Mucosa of rectum (tissue), 2 donors: Measurements from ENCODE around the gene DHRSX.
"Not testable (repeated sequence)": the region's sequence is repeated elsewhere in the genome, so short reads cannot be mapped to it uniquely, and the experiment has no call there.

Experiments used
- H3K27ac ChIP-seq, 2 donors: one replicate each; pipeline ENCODE4 v1.7.0; 2013; ENCODE audit warnings: inconsistent platforms in 2 of 2, low read depth in 2 of 2, low read length in 2 of 2
- H3K27me3 ChIP-seq, 2 donors: one replicate each; pipeline ENCODE4 v1.7.0; 2013; ENCODE audit warnings: low read length in 2 of 2; ENCODE audit not compliant: control insufficient read depth in 2 of 2, insufficient read depth in 2 of 2
- H3K36me3 ChIP-seq, 2 donors: one replicate each; pipeline ENCODE4 v1.7.0; 2013; ENCODE audit warnings: low read length in 2 of 2; ENCODE audit not compliant: control insufficient read depth in 2 of 2, insufficient read depth in 2 of 2
- H3K4me1 ChIP-seq, 2 donors: one replicate each; pipeline ENCODE4 v1.7.0; 2013; ENCODE audit warnings: low read length in 2 of 2, mild to moderate bottlenecking in 1 of 2; ENCODE audit not compliant: control insufficient read depth in 2 of 2, insufficient read depth in 2 of 2
- H3K4me3 ChIP-seq, 2 donors: one replicate each; pipeline ENCODE4 v1.7.0; 2013; ENCODE audit warnings: low read length in 2 of 2
- H3K9ac ChIP-seq, 2 donors: one replicate each; pipeline ENCODE4 v1.7.0; 2013; ENCODE audit warnings: low read length in 2 of 2, low read depth in 1 of 2, mild to moderate bottlenecking in 1 of 2
- H3K9me3 ChIP-seq, 2 donors: one replicate each; pipeline ENCODE4 v1.7.0; 2013; ENCODE audit warnings: low read length in 2 of 2; ENCODE audit not compliant: control insufficient read depth in 2 of 2
- donor health status: healthy.
- donor health status: Normal muscosa, but diverticular disease.

The DHRSX gene

DNA sequence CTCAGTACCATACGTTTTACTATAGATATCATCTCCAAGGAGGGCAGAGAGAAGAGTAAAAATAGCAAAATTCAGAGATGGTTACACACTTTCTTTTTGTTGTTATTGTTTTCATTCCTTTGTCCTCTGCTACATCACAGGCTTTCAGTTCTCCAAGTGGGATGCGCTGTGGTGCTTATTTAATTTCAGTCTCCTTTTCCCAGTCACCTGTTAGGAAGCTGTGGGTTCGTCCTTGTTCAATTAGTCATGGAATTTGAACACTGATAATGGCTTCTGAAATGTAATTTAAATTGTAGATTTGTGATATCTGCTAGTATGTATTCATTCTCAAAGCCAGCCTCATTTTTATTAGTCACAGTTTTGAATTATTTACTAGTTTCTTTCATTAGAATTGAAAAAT lies 38.8 kb upstream of the DHRSX start:
- Histone ChIP-seq H3K9ac (no peak overlapping the region), H3K4me3 (no peak overlapping the region), H3K36me3 (no peaks in the 10 kb centered on the region), H3K27me3 (peaks cover 0 to 2% of the 10 kb centered on the region in 2 donors), H3K9me3 (no peaks in the 10 kb centered on the region), H3K4me1 (no peaks in the 10 kb centered on the region), H3K27ac (no peak overlapping the region)

DNA sequence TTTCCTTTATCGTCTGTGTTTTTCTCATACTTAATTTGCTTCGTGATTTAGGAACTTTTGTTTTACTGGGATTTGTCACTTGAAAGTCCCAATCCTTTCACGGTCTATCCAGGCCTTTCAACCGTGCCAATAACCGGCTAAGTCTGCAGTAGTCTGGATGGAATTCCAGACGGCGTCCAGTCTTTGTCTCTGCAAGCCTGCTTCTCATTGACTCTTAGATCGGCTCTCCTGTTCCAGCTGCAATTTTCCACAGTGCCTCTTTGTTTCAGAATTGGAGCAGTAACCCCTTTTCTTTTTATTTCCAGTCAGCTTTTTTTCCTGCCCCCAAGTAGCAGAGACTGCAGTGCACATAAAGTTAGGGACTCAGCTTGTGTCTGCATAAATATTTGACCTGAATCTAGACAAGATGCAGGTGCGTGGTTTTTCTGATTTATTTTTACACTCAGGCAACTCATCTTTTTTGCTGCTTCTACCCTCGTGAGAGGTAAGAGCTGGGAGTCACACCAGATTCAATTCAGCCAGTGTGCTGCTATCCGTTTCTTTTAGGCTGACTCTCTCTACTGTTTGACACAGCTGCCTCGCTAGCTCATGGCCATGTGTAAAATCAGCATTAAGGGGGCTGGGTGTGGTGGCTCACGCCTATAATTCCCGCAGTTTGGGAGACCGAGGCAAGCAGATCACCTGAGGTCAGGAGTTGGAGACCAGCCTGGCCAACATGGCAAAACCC lies 37.4 kb upstream of the DHRSX start:
- Histone ChIP-seq H3K9me3 (no peaks in the 10 kb centered on the region), H3K4me1 (no peaks in the 10 kb centered on the region), H3K4me3 (no peak overlapping the region), H3K36me3 (no peaks in the 10 kb centered on the region), H3K27ac (no peak overlapping the region), H3K27me3 (peaks cover 0 to 2% of the 10 kb centered on the region in 2 donors), H3K9ac (no peak overlapping the region)

DNA sequence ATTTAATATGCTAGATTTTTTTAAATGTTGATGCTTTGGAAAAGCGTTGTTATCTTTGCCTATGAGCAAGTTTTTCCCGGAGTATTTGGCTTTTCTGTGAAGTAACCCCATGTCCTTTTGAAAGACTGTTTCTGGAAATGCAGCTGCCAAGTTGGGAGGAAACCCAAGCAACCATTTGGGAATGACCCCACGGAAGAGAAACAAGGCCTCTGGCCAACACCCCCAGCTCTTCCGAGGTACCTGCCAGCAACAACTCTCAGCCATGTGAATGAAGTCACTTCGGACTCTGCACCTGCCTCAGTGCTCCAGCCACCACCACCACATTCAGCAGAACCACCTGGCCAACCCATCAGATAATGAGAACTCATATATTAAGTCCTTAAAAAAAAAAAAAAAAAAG lies 36.2 kb upstream of the DHRSX start:
- Histone ChIP-seq H3K4me3 (no peak overlapping the region), H3K4me1 (no peaks in the 10 kb centered on the region), H3K9me3 (no peaks in the 10 kb centered on the region), H3K27me3 (peaks cover 0 to 2% of the 10 kb centered on the region in 2 donors), H3K9ac (no peak overlapping the region), H3K27ac (no peak overlapping the region), H3K36me3 (no peaks in the 10 kb centered on the region)

DNA sequence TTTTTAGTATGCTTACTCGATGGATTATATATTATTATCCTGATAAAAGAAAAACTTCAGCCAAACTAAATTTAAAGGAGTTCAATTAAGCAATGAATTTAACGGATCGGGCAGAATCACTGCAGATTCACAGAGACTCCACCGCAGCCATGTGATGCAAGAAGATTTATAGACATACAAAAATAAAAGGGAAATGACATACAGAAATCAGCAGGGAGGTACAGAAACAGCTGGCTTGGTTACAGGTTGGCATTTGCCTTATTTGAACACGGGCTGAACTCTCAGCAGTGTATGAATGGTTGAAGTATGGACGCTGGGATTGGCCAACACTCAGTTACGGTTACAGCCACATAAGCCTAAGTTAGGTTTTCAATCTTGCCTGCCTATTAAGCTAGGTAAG lies 35.4 kb upstream of the DHRSX start:
- Histone ChIP-seq H3K4me3 (no peak overlapping the region), H3K36me3 (no peaks in the 10 kb centered on the region), H3K4me1 (no peaks in the 10 kb centered on the region), H3K27ac (no peak overlapping the region), H3K9me3 (no peaks in the 10 kb centered on the region), H3K27me3 (peaks cover 0 to 2% of the 10 kb centered on the region in 2 donors), H3K9ac (no peak overlapping the region)

DNA sequence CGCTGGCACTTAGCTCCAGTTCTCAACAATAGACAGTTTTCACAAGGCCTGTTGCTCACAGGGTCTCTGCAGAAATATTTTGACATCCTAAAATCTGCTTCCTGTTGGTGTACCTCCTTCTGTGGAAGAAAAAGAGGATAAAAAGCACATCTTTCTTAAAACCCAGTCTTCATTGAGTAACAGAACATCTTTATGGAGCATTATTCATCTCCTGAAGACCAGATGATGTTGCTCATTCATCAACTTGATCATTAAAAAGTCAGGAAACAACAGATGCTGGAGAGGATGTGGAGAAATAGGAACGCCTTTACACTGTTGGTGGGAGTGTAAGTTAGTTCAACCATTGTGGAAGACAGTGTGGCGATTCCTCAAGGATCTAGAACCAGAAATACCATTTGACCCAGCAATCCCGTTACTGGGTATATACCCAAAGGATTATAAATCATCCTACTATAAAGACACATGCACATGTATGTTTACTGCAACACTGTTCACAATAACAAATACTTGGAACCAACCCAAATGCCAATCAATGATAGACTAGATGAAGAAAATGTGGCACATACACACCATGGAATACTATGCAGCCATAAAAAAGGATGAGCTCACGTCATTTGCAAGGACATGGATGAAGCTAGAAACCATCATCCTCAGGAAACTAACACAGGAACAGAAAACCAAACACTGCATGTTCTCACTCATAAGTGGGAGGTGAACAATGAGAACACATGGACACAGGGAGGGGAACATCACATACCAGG lies 33.7 kb upstream of the DHRSX start:
- H3K9ac ChIP-seq, H3K27me3 ChIP-seq, H3K36me3 ChIP-seq, H3K4me1 ChIP-seq, H3K4me3 ChIP-seq, H3K9me3 ChIP-seq, H3K27ac ChIP-seq: not testable (repeated sequence)

DNA sequence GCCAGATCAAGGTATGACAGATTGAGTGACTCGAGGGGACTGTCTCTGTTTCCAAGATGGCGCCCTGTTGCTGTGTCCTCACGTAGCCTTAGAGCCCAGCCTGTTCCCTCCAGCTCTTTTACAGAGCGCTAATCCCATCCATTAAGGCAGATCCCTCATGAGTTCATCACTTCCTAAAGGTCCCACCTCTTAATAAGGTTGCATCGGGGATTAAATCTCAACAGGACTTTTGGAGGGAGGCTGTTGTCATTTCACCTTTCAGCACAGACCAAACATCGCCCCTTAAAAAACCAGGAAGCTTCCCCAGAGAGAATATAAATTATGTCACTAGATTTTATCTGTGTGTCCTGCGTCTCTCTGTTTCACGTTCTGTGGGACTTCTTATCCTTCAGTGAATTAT lies 32.6 kb upstream of the DHRSX start:
- no peak overlapping the region for H3K9ac ChIP-seq
- H3K4me1 ChIP-seq: no peaks in the 10 kb centered on the region
- peaks cover 0 to 1% of the 10 kb centered on the region in 2 donors for H3K27me3 ChIP-seq
- H3K27ac ChIP-seq: no peak overlapping the region
- no peak overlapping the region for H3K4me3 ChIP-seq
- H3K36me3 ChIP-seq: no peaks in the 10 kb centered on the region
- H3K9me3 ChIP-seq: no peaks in the 10 kb centered on the region

DNA sequence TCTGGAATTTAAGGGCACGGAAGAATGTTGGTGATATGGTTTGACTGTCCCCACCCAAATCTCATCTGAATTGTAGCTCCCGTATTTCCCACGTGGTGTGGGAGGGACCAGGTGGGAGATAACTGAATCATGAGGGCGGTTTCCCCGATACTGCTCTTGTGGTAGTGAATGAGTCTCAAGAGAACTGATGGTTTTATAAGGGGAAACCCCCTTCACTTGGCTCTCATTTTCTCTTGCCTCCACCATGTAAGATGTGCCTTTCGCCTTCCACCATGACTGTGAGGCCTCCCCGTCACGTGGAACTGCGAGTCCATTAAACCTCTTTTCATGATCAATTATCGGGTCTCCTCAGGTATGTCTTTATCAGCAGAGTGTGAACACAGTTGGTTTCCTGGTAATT lies 25.6 kb upstream of the DHRSX start:
- Histone ChIP-seq H3K27ac (no peak overlapping the region), H3K9me3 (no peaks in the 10 kb centered on the region), H3K27me3 (no peaks in the 10 kb centered on the region), H3K9ac (no peak overlapping the region), H3K4me3 (no peak overlapping the region), H3K4me1 (no peaks in the 10 kb centered on the region), H3K36me3 (no peaks in the 10 kb centered on the region)

DNA sequence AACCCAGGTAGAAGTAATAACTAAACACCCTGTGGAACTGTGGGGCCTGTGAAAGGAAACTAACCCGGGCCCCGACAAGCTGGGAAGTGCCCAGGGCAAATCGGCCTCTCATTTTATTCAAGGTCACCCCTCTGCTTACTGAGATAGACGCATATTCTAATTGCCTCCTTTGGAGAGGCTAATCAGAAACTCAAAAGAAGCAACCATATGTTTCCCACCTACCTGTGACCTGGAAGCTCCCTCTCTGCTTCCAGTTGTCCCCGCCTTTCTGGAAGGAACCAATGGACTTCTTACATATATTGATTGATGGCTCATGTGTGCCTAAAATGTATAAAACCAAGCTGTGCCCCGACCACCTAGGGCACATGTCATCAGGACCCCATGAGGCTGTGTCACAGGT lies 23.1 kb upstream of the DHRSX start:
- no peak overlapping the region for H3K27ac ChIP-seq
- no peaks in the 10 kb centered on the region for H3K4me1 ChIP-seq
- no peaks in the 10 kb centered on the region for H3K9me3 ChIP-seq
- H3K27me3 ChIP-seq: no peaks in the 10 kb centered on the region
- no peak overlapping the region for H3K9ac ChIP-seq
- no peaks in the 10 kb centered on the region for H3K36me3 ChIP-seq
- H3K4me3 ChIP-seq: no peak overlapping the region

DNA sequence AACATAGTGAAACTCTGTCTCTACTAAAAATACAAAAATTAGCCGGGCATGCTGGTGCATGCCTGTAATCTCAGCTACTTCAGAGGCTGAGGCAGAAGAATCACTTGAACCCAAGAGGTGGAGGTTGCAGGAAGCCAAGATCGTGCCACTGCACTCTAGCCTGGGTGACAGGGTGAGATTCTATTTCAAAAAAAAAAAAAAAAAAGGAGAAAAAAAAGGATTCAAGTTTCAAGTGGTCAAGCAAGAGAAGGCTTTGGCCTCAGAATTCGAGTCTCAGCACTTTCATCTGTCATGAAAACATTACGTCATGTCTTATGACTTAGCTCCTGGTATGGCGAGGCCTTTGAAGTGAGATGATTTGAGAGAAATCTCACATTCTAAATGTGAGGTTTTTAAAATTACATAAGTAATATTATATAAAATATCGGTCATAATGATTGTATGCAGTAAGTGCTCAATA lies 21.2 kb upstream of the DHRSX start:
- no peaks in the 10 kb centered on the region for H3K9me3 ChIP-seq
- H3K9ac ChIP-seq: no peak overlapping the region
- H3K4me3 ChIP-seq: no peak overlapping the region
- H3K27me3 ChIP-seq: no peaks in the 10 kb centered on the region
- H3K27ac ChIP-seq: no peak overlapping the region
- H3K36me3 ChIP-seq: no peaks in the 10 kb centered on the region
- H3K4me1 ChIP-seq: no peaks in the 10 kb centered on the region

DNA sequence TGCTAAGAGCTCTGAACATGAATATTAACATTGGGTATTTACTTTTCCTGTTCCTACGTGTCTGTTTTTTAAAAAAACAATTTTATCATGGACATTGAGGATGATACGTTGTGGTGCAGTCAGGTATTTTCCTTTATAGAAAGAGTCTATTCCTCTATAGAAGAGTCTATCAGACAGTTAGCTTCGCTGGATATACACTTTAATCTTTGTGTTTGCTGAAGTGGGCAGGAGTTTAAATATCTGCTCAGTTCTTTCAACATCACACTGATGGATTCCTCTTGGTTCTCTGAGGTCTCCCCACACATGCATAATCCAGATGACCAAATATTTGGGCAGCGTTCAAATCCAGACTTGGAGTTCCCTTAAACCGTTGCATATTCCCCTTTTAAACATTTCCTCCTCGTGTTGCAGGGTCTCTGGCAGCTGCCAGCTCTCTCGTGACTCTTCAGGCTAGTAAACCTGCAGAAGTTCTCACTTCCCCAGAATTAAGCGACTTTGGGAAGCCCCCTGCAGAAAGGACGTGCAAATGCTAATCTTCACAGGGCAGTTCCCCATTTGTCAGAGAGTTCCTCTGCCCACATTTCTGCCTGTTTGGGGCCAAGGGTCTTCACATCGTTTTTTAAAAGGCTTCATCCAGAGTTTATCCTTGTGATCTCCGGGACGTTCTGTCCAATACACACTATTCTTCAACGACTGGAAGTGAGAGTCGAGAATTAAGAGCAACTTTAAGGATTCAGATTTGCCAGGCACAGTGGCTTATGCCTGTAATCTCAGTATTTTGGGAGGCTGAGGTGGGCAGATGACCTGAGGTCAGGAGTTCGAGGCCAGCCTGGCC lies 20.5 kb upstream of the DHRSX start:
- Histone ChIP-seq H3K4me1 (no peaks in the 10 kb centered on the region), H3K9ac (no peak overlapping the region), H3K27ac (no peak overlapping the region), H3K27me3 (no peaks in the 10 kb centered on the region), H3K36me3 (no peaks in the 10 kb centered on the region), H3K4me3 (no peak overlapping the region), H3K9me3 (no peaks in the 10 kb centered on the region)
